GM12891 (cell line): ENCODE measurements around the gene TEKT3.

Source experiments
- POLR2A ChIP-seq: IDR thresholded peaks from 2 replicates; pipeline ENCODE4 v1.6.1; 2011; ENCODE audit warnings: low read depth, low read length, control low read depth
- POLR2AphosphoS5 ChIP-seq: IDR thresholded peaks from 2 replicates; pipeline ENCODE4 v1.6.1; 2011; ENCODE audit warnings: low read depth, low read length, control low read depth

- TF ChIP-seq POLR2A (no peak), POLR2AphosphoS5 (no peak)
Measured at GRCh38 chr17:15278380-15278779, 63.0 kb downstream of the TEKT3 start.
